ENCODE results near the gene DMXL1.
"Not testable (repeated sequence)": the region's sequence is repeated elsewhere in the genome, so short reads cannot be mapped to it uniquely, and the experiment has no call there.

DMXL1 gene

GRCh38 chr5:119217183-119217582, 146.3 kb downstream of the DMXL1 start:
- FAIRE-seq = no peak

GRCh38 chr5:119218830-119219782, 148.2 kb downstream of the DMXL1 start:
- no peak for FAIRE-seq

GRCh38 chr5:119220576-119221197, 149.8 kb downstream of the DMXL1 start:
- no peak for FAIRE-seq

- no peak for FAIRE-seq
These were observed 150.4 kb downstream of the DMXL1 start for GRCh38 chr5:119221330-119221729.

GRCh38 chr5:119229950-119230349, 159.1 kb downstream of the DMXL1 start:
- FAIRE-seq = no peak

GRCh38 chr5:119238265-119239118, 167.6 kb downstream of the DMXL1 start:
- no peak for FAIRE-seq

- no peak for FAIRE-seq
These were observed 168.2 kb downstream of the DMXL1 start for GRCh38 chr5:119239119-119239417.

GRCh38 chr5:119239826-119240225, 168.9 kb downstream of the DMXL1 start:
- not testable (repeated sequence) for FAIRE-seq

- no peak for FAIRE-seq
These were observed 173.0 kb downstream of the DMXL1 start for GRCh38 chr5:119243888-119244287.

- no peak for FAIRE-seq
These were observed 180.3 kb downstream of the DMXL1 start for GRCh38 chr5:119250946-119251901.

- FAIRE-seq = peak; percentile 31
These were observed 184.9 kb downstream of the DMXL1 start for GRCh38 chr5:119255571-119256356.

GRCh38 chr5:119257613-119258012, 186.7 kb downstream of the DMXL1 start:
- FAIRE-seq = no peak

GRCh38 chr5:119263639-119264038, 192.8 kb downstream of the DMXL1 start:
- no peak for FAIRE-seq

GRCh38 chr5:119264186-119264585, 193.3 kb downstream of the DMXL1 start:
- no peak for FAIRE-seq

GRCh38 chr5:119267958-119268386, 197.1 kb downstream of the DMXL1 start:
- FAIRE-seq = peak; percentile 55

GRCh38 chr5:119268387-119269060, 197.6 kb downstream of the DMXL1 start:
- FAIRE-seq = no peak

GRCh38 chr5:119269061-119269944, 198.4 kb downstream of the DMXL1 start:
- FAIRE-seq = no peak

- no peak for FAIRE-seq
These were observed 199.3 kb downstream of the DMXL1 start for GRCh38 chr5:119270121-119270565.

Measured in colon (tissue), 2 donors.